ENCODE measurements around the gene ATP9B. TPM values are rescaled to one million over a fixed set of nuclear protein-coding genes. Genes with fewer than 3 reads are reported as not detected.

Gene ATP9B
- total RNA-seq, 1 experiment from 2014 or later: 17.9 TPM

GRCh38 chr18:79392226-79392625 lies 323.0 kb downstream of the ATP9B start:
- ChIA-PET POLR2A (ENCODE audit: low non-redundant PET) (no interaction called here), CTCF (no interaction called here)
- TF ChIP-seq CTCF (conservative IDR thresholded peaks at IDR 0.05; ENCODE audit: low read depth, low read length): no peak
- TF ChIP-seq EZH2 (IDR thresholded peaks at IDR 0.05; ENCODE audit: borderline replicate concordance, low read depth, low read length, poor library complexity, severe bottlenecking): no peak
- H3K27me3 ChIP-seq (replicated peaks; ENCODE audit: insufficient read depth, low read depth, low read length, poor library complexity): no peaks in the 10 kb centered on the region
- DNase-seq (ENCODE audit: low spot score): no peak
- H3K4me3 ChIP-seq (ENCODE audit: low read depth, low read length, poor library complexity, severe bottlenecking): no peak overlapping the region
- H3K36me3 ChIP-seq (ENCODE audit: insufficient read depth, low read length, poor library complexity, severe bottlenecking): no peaks in the 10 kb centered on the region
- no peaks in the 10 kb centered on the region for H3K9me3 ChIP-seq (ENCODE audit: low read depth, low read length, poor library complexity, severe bottlenecking)
- BruUV-seq (replicated peaks): no TSS peak
- H3K27ac ChIP-seq (ENCODE audit: low read depth, low read length, poor library complexity, severe bottlenecking): no peak overlapping the region
- intact Hi-C loops (cut with micrococcal nuclease; ENCODE audit: unreplicated experiment): loop anchor here (10.0 kb wide), 1 partner anchor 643 kb away; the partner anchor contains the start of gene RBFA
- H3K4me1 ChIP-seq (ENCODE audit: insufficient read depth, low read length, poor library complexity, severe bottlenecking): peaks cover 16% of the 10 kb centered on the region

GRCh38 chr18:79393181-79393634 lies 324.0 kb downstream of the ATP9B start:
- ChIA-PET POLR2A (ENCODE audit: low non-redundant PET) (no interaction called here), CTCF (interaction anchor here (0.6 to 1.1 kb wide), 2 partner anchors 9 to 12 kb away, joined by 3 read pairs; no protein-coding TSS in a partner anchor)
- H3K4me3 ChIP-seq (ENCODE audit: low read depth, low read length, poor library complexity, severe bottlenecking): peak overlapping the region; percentile 53
- TF ChIP-seq CTCF (conservative IDR thresholded peaks at IDR 0.05; ENCODE audit: low read depth, low read length) (no peak), EZH2 (IDR thresholded peaks at IDR 0.05; ENCODE audit: borderline replicate concordance, low read depth, low read length, poor library complexity, severe bottlenecking) (no peak)
- H3K27ac ChIP-seq (ENCODE audit: low read depth, low read length, poor library complexity, severe bottlenecking): peak overlapping the region; percentile 58
- BruUV-seq (replicated peaks): no TSS peak
- intact Hi-C loops (cut with micrococcal nuclease; ENCODE audit: unreplicated experiment): loop anchor here (10.0 kb wide), 1 partner anchor 642 kb away; the partner anchor contains the start of gene RBFA
- peaks cover 16% of the 10 kb centered on the region for H3K4me1 ChIP-seq (ENCODE audit: insufficient read depth, low read length, poor library complexity, severe bottlenecking)
- H3K9me3 ChIP-seq (ENCODE audit: low read depth, low read length, poor library complexity, severe bottlenecking): no peaks in the 10 kb centered on the region
- H3K36me3 ChIP-seq (ENCODE audit: insufficient read depth, low read length, poor library complexity, severe bottlenecking): no peaks in the 10 kb centered on the region
- no peaks in the 10 kb centered on the region for H3K27me3 ChIP-seq (replicated peaks; ENCODE audit: insufficient read depth, low read depth, low read length, poor library complexity)
- DNase-seq (ENCODE audit: low spot score): no peak

GRCh38 chr18:79393635-79394533 lies 324.7 kb downstream of the ATP9B start:
- Histone ChIP-seq H3K27ac (ENCODE audit: low read depth, low read length, poor library complexity, severe bottlenecking) (peak overlapping the region; percentile 58), H3K36me3 (ENCODE audit: insufficient read depth, low read length, poor library complexity, severe bottlenecking) (no peaks in the 10 kb centered on the region), H3K4me3 (ENCODE audit: low read depth, low read length, poor library complexity, severe bottlenecking) (peak overlapping the region; percentile 53), H3K9me3 (ENCODE audit: low read depth, low read length, poor library complexity, severe bottlenecking) (no peaks in the 10 kb centered on the region), H3K4me1 (ENCODE audit: insufficient read depth, low read length, poor library complexity, severe bottlenecking) (peaks cover 16% of the 10 kb centered on the region), H3K27me3 (replicated peaks; ENCODE audit: insufficient read depth, low read depth, low read length, poor library complexity) (no peaks in the 10 kb centered on the region)
- no TSS peak for BruUV-seq (replicated peaks)
- POLR2A ChIA-PET (ENCODE audit: low non-redundant PET): no interaction called here
- TF ChIP-seq CTCF (conservative IDR thresholded peaks at IDR 0.05; ENCODE audit: low read depth, low read length) (no peak), EZH2 (IDR thresholded peaks at IDR 0.05; ENCODE audit: borderline replicate concordance, low read depth, low read length, poor library complexity, severe bottlenecking) (no peak)
- CTCF ChIA-PET: interaction anchor here (0.6 to 1.1 kb wide), 2 partner anchors 10 to 13 kb away, joined by 3 read pairs; no protein-coding TSS in a partner anchor
- peak; percentile 91 for DNase-seq (ENCODE audit: low spot score)
- intact Hi-C loops (cut with micrococcal nuclease; ENCODE audit: unreplicated experiment): loop anchor here (10.0 kb wide), 1 partner anchor 641 kb away; the partner anchor contains the start of gene RBFA

Measured in A673 (cell line).